Endothelial cell of umbilical vein (primary cell): ENCODE measurements around the gene IRF6. TPM values are rescaled to one million over a fixed set of nuclear protein-coding genes. Genes with fewer than 3 reads are reported as not detected.

Experiments used
- BruUV-seq: library from RNA; stranded (reverse); fragments of 400-500 nt; replicated peaks from 2 replicates; lab custom pipeline; 2021; lab: Mats Ljungman, UMichigan
- CTCF ChIA-PET: fragments of 300-600, 350-600 bp; sonication (Branson Sonifier 250); formaldehyde crosslinking; loops from one replicate; lab custom pipeline; 2021; ENCODE audit warnings: antibody characterized with exemption, inconsistent platforms; lab: Charles Lee
- POLR2A ChIA-PET: fragments of 300-600, 350-600 bp; sonication (Branson Sonifier 250); formaldehyde crosslinking; loops from one replicate; lab custom pipeline; 2021; ENCODE audit warnings: antibody characterized with exemption, inconsistent platforms; lab: Charles Lee
- DNase-seq: peaks from one replicate; pipeline ENCODE4 v3.0.0-alpha.2; 2011; ENCODE audit warnings: low read depth, low spot score
- FAIRE-seq: peaks from 2 replicates; lab custom pipeline; 2011; peaks lifted over from hg19 to GRCh38; lab: Jason Lieb, UNC
- H2AFZ ChIP-seq: 2 replicates; pipeline ENCODE4 v1.6.0; 2012; ENCODE audit warnings: low read depth, low read length, control low read depth, inconsistent platforms
- H3K27ac ChIP-seq: 2 replicates; pipeline ENCODE4 v1.5.1; 2011; ENCODE audit warnings: low read depth, mild to moderate bottlenecking, control low read depth, low read length, moderate library complexity; ENCODE audit not compliant: insufficient read depth
- H3K27me3 ChIP-seq, 2 experiments: 2 replicates each; pipeline versions ENCODE4 v1.6.0 to v1.6.1; 2011; ENCODE audit warnings: low read length in 2 of 2, mixed read lengths in 1 of 2; ENCODE audit not compliant: control insufficient read depth in 2 of 2, insufficient read depth in 2 of 2
- H3K36me3 ChIP-seq, 2 experiments: 2 replicates in 1 of 2; 3 replicates in 1 of 2; pipeline ENCODE4 v1.5.1; 2011; ENCODE audit warnings: low read length in 2 of 2, mild to moderate bottlenecking in 1 of 2, moderate library complexity in 1 of 2; ENCODE audit not compliant: control insufficient read depth in 2 of 2, insufficient read depth in 2 of 2; ENCODE audit errors: extremely low read depth in 1 of 2
- H3K4me1 ChIP-seq: 3 replicates; pipeline ENCODE4 v1.5.1; 2011; ENCODE audit warnings: mild to moderate bottlenecking, low read length; ENCODE audit not compliant: control insufficient read depth, insufficient read depth; ENCODE audit errors: extremely low read depth
- H3K4me2 ChIP-seq: 2 replicates; pipeline ENCODE4 v1.6.1; 2011; ENCODE audit warnings: low read length, control low read depth, mixed read lengths; ENCODE audit not compliant: insufficient read depth
- H3K4me3 ChIP-seq, 3 experiments: fragments of 200-600 bp in 1 of 3; sonication (generic), shearing (Covaris generic) in 1 of 3; replicated peaks in 1 of 3; 2 replicates each; pipeline ENCODE4 v1.5.1; 2011 to 2016; ENCODE audit warnings: control low read depth in 3 of 3, low read length in 3 of 3, mild to moderate bottlenecking in 2 of 3, inconsistent platforms in 1 of 3, low read depth in 1 of 3, moderate library complexity in 1 of 3; ENCODE audit not compliant: insufficient read depth in 1 of 3
- H3K79me2 ChIP-seq: 2 replicates; pipeline ENCODE4 v1.6.0; 2012; ENCODE audit warnings: low read length, inconsistent platforms; ENCODE audit not compliant: control insufficient read depth, insufficient read depth
- H3K9ac ChIP-seq: replicated peaks from 2 replicates; pipeline ENCODE3; 2011; ENCODE audit warnings: low read length, control low read depth; ENCODE audit not compliant: insufficient read depth; ENCODE audit errors: extremely low read depth
- H3K9me1 ChIP-seq: replicated peaks from 3 replicates; pipeline ENCODE4 v1.6.0; 2011; ENCODE audit warnings: mild to moderate bottlenecking, low read length; ENCODE audit not compliant: control insufficient read depth, insufficient read depth; ENCODE audit errors: extremely low read depth
- H3K9me3 ChIP-seq: replicated peaks from 2 replicates; pipeline ENCODE4 v1.5.1; 2012; ENCODE audit warnings: low read length, inconsistent platforms; ENCODE audit not compliant: control insufficient read depth, insufficient read depth
- H4K20me1 ChIP-seq: replicated peaks from 2 replicates; pipeline ENCODE3; 2011; ENCODE audit warnings: mild to moderate bottlenecking, low read length; ENCODE audit not compliant: control insufficient read depth, insufficient read depth; ENCODE audit errors: extremely low read depth
- CTCF ChIP-seq, 2 donors: IDR thresholded peaks; 1 replicate in 1 of 2; 2 replicates in 1 of 2; pipeline ENCODE4 v1.5.1; 2011; ENCODE audit warnings: low read length in 2 of 2, mild to moderate bottlenecking in 2 of 2, moderate library complexity in 2 of 2, control low read depth in 1 of 2, inconsistent platforms in 1 of 2, low read depth in 1 of 2; ENCODE audit not compliant: insufficient read depth in 1 of 2; ENCODE audit errors: extremely low read depth in 1 of 2
- EZH2 ChIP-seq: IDR thresholded peaks from 2 replicates; pipeline ENCODE4 v1.6.1; 2012; ENCODE audit warnings: borderline replicate concordance, low read depth, mild to moderate bottlenecking, moderate library complexity, low read length, inconsistent platforms; ENCODE audit not compliant: severe bottlenecking
- FOS ChIP-seq: IDR thresholded peaks from 2 replicates; pipeline ENCODE4 v1.6.1; 2011; ENCODE audit warnings: mild to moderate bottlenecking, low read length, moderate library complexity, borderline replicate concordance; ENCODE audit not compliant: insufficient read depth
- GATA2 ChIP-seq: IDR thresholded peaks from 2 replicates; pipeline ENCODE4 v1.7.0; 2011; ENCODE audit warnings: low read depth, mild to moderate bottlenecking, moderate library complexity, mixed read lengths, low read length; ENCODE audit not compliant: insufficient read length, insufficient read depth
- JUN ChIP-seq: IDR thresholded peaks from 2 replicates; pipeline ENCODE4 v1.6.1; 2011; ENCODE audit warnings: borderline replicate concordance, low read depth; ENCODE audit not compliant: insufficient read length, insufficient read depth
- MAX ChIP-seq: IDR thresholded peaks from 2 replicates; pipeline ENCODE4 v1.6.1; 2011; ENCODE audit not compliant: insufficient read depth, insufficient read length
- MYC ChIP-seq: IDR thresholded peaks from one replicate; pipeline ENCODE4 v1.6.1; 2011; ENCODE audit warnings: mild to moderate bottlenecking, low read depth, low read length
- POLR2A ChIP-seq: IDR thresholded peaks from 2 replicates; pipeline ENCODE4 v1.6.1; 2012; ENCODE audit warnings: low read depth, mild to moderate bottlenecking, control low read depth, low read length
- POLR2AphosphoS5 ChIP-seq: IDR thresholded peaks from 2 replicates; pipeline ENCODE4 v1.6.1; 2012; ENCODE audit warnings: low read depth, mild to moderate bottlenecking, control low read depth, low read length, moderate library complexity; ENCODE audit not compliant: insufficient read depth
- dilution Hi-C: fragments of 300-500 bp; cut with MboI; formaldehyde crosslinking; loops from one replicate; pipeline ENCODE4 v1.15.0; 2019; ENCODE audit warnings: low sequenced_read_pairs; ENCODE audit not compliant: extremely low pct_ligation_motif_present
- intact Hi-C: fragments of 100-400 bp; cut with micrococcal nuclease; formaldehyde crosslinking; loops from one replicate; pipeline ENCODE4 v1.10.0; 2022
- polyA plus RNA-seq, 4 experiments: library from polyadenylated mRNA; depleted of rRNA in 3 of 4; stranded (reverse) in 3 of 4; unstranded in 1 of 4; fragments of >200 nt; gene quantifications; 2 replicates each; pipeline versions ENCODE4 v1.2.1 to v1.2.3, GENCODE V29; 2011 to 2012; ENCODE audit warnings: missing spikeins in 1 of 4
- total RNA-seq: library from RNA; stranded (reverse); gene quantifications from 2 replicates; pipeline ENCODE4 v1.2.3, GENCODE V29; 2021

The IRF6 gene
- total and polyA plus RNA-seq, 2 donors (not counting 3 experiments of a cell fraction or from before 2014, with no cell fraction given): 42.0 to 55.8 TPM

- Histone ChIP-seq H3K9me3 (no peaks in the 10 kb centered on the region), H3K4me3 (no peak overlapping the region), H3K9me1 (no peaks in the 10 kb centered on the region), H3K4me2 (no peak overlapping the region), H4K20me1 (no peaks in the 10 kb centered on the region), H3K36me3 (no peaks in the 10 kb centered on the region), H2AFZ (no peak overlapping the region), H3K79me2 (no peaks in the 10 kb centered on the region), H3K9ac (no peak overlapping the region), H3K27ac (no peak overlapping the region), H3K27me3 (peaks cover 0 to 11% of the 10 kb centered on the region in 2 experiments), H3K4me1 (no peaks in the 10 kb centered on the region)
- intact Hi-C loops (no loop called here), dilution Hi-C loops (no loop called here)
- DNase-seq (no peak), FAIRE-seq (no peak)
- ChIA-PET POLR2A (no interaction called here), CTCF (interaction anchor here (1.0 to 2.1 kb wide), 4 partner anchors 9 to 169 kb away, joined by 4 to 5 read pairs (median 4); no protein-coding TSS in a partner anchor)
- TF ChIP-seq GATA2 (no peak), JUN (no peak), POLR2A (no peak), EZH2 (no peak), MYC (no peak), MAX (no peak), CTCF (IDR thresholded peaks at IDR 0.05; ENCODE audit: extremely low read depth in 1 of 2, insufficient read depth in 1 of 2, low read depth in 1 of 2, low read length in 2 of 2) (no peak), FOS (no peak), POLR2AphosphoS5 (no peak)
- BruUV-seq: no TSS peak
These were observed 69.3 kb downstream of the IRF6 start for GRCh38 chr1:209736490-209737117.

Other genes with a start within 250 kb of the IRF6 start
- not detected in 2 replicates for gene CAMK1G, start 222.4 kb downstream of the IRF6 start, total RNA-seq
- not detected in 2 replicates for gene CAMK1G, start 222.4 kb downstream of the IRF6 start, polyA plus RNA-seq
- gene LAMB3, start 153.7 kb downstream of the IRF6 start, total RNA-seq: 0.72 and 3.1 TPM in 2 replicates
- 1.3 and 2.6 TPM in 2 replicates for gene LAMB3, start 153.7 kb downstream of the IRF6 start, polyA plus RNA-seq
- gene G0S2, start 130.7 kb downstream of the IRF6 start, total RNA-seq: 1.9 TPM in 1 of 2 replicates, not detected in the other
- gene G0S2, start 130.7 kb downstream of the IRF6 start, polyA plus RNA-seq: 0.22 and 0.91 TPM in 2 replicates
- not detected in 2 replicates for gene HSD11B1, start 101.3 kb downstream of the IRF6 start, total RNA-seq
- not detected in 2 replicates for gene HSD11B1, start 101.3 kb downstream of the IRF6 start, polyA plus RNA-seq
- not detected in 2 replicates for gene TRAF3IP3, start 50.1 kb downstream of the IRF6 start, total RNA-seq
- not detected in 2 replicates for gene TRAF3IP3, start 50.1 kb downstream of the IRF6 start, polyA plus RNA-seq
- gene C1orf74, start 21.6 kb downstream of the IRF6 start, total RNA-seq: 2.3 and 3.0 TPM in 2 replicates
- 2.4 TPM in 2 replicates for gene C1orf74, start 21.6 kb downstream of the IRF6 start, polyA plus RNA-seq
- 10.5 and 11.7 TPM in 2 replicates for gene UTP25, start 21.8 kb upstream of the IRF6 start, total RNA-seq
- 5.9 and 6.6 TPM in 2 replicates for gene UTP25, start 21.8 kb upstream of the IRF6 start, polyA plus RNA-seq
- gene SYT14, start 132.1 kb upstream of the IRF6 start, total RNA-seq: 0.18 and 0.30 TPM in 2 replicates
- gene SYT14, start 132.1 kb upstream of the IRF6 start, polyA plus RNA-seq: 0.08 TPM in 2 replicates